ENCODE measurements around the gene MTAP.

MTAP gene

DNA sequence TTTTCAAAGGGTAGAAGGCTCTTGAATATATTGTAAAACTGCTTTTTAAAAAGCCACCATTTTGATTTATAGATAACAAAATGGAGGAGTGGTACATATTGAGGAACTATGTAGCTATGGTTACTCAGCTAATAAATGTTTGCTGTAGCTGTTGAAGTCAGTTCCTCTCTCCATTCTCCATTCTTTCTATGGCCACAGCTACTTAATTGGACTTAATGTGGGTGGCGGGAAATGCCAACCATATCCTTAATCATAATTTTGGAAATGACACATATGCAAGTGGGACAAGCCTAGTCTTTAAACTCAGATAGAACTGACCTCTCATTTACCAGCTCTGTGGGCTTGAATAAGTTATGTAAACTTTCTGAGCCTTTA is 181.1 kb downstream of the MTAP start:
- Histone ChIP-seq H3K79me2 (ENCODE audit: low read length) (no peaks in the 10 kb centered on the region), H2AFZ (ENCODE audit: low read length) (no peak overlapping the region), H3F3A (ENCODE audit: insufficient read depth, low read length) (no peaks in the 10 kb centered on the region), H3K4me3 (ENCODE audit: low read length) (no peak overlapping the region), H3K9me3 (replicated peaks; ENCODE audit: insufficient read depth, low read length) (no peaks in the 10 kb centered on the region), H3K4me2 (ENCODE audit: low read depth, low read length) (no peak overlapping the region), H3K9ac (ENCODE audit: low read length) (no peak overlapping the region), H3K27ac (ENCODE audit: low read length) (no peak overlapping the region), H3K4me1 (ENCODE audit: low read length) (no peaks in the 10 kb centered on the region), H3K27me3 (replicated peaks; ENCODE audit: insufficient read depth, low read length) (no peaks in the 10 kb centered on the region), H4K20me1 (ENCODE audit: insufficient read depth, low read length) (no peaks in the 10 kb centered on the region), H3K36me3 (replicated peaks; ENCODE audit: insufficient read depth, low read length) (no peaks in the 10 kb centered on the region), H3K9me2 (replicated peaks; ENCODE audit: insufficient read depth, low read length) (no peaks in the 10 kb centered on the region)
- TF ChIP-seq EZH2phosphoT487 (IDR thresholded peaks at IDR 0.05; ENCODE audit: low read length) (no peak), EZH2 (optimal IDR thresholded peaks at IDR 0.05; ENCODE audit: low read depth, low read length) (no peak)
- TF ChIP-seq, protein P1, sequence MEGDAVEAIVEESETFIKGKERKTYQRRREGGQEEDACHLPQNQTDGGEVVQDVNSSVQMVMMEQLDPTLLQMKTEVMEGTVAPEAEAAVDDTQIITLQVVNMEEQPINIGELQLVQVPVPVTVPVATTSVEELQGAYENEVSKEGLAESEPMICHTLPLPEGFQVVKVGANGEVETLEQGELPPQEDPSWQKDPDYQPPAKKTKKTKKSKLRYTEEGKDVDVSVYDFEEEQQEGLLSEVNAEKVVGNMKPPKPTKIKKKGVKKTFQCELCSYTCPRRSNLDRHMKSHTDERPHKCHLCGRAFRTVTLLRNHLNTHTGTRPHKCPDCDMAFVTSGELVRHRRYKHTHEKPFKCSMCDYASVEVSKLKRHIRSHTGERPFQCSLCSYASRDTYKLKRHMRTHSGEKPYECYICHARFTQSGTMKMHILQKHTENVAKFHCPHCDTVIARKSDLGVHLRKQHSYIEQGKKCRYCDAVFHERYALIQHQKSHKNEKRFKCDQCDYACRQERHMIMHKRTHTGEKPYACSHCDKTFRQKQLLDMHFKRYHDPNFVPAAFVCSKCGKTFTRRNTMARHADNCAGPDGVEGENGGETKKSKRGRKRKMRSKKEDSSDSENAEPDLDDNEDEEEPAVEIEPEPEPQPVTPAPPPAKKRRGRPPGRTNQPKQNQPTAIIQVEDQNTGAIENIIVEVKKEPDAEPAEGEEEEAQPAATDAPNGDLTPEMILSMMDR (IDR thresholded peaks at IDR 0.05; ENCODE audit: low read length) = no peak
- DNase-seq = no peak

DNA sequence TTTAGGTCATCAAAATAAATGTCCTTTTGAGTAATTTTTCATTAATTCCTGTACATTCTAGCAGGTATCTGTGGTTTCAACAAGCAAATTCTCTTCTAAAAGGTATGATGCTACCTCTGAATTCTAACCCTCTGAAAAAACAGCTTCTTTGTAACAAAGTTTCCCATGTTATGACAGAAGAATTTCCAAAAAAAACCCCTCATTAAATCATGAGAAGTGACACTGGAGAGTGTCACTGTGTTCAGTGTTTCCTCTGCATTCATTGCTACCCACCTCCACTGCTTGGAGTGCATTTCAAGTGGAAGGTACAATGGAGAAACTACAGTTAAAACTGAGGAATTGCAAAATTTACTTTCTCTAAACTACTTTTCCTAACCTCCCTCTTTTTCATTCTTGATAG is 181.7 kb downstream of the MTAP start:
- H3K4me2 ChIP-seq (ENCODE audit: low read depth, low read length) = no peak overlapping the region
- no peak overlapping the region for H3K27ac ChIP-seq (ENCODE audit: low read length)
- H3F3A ChIP-seq (ENCODE audit: insufficient read depth, low read length) = no peaks in the 10 kb centered on the region
- TF ChIP-seq, protein P1 (IDR thresholded peaks at IDR 0.05; ENCODE audit: low read length) = no peak
- H3K4me3 ChIP-seq (ENCODE audit: low read length) = no peak overlapping the region
- no peaks in the 10 kb centered on the region for H4K20me1 ChIP-seq (ENCODE audit: insufficient read depth, low read length)
- H3K9me3 ChIP-seq (replicated peaks; ENCODE audit: insufficient read depth, low read length) = no peaks in the 10 kb centered on the region
- H3K79me2 ChIP-seq (ENCODE audit: low read length) = no peaks in the 10 kb centered on the region
- DNase-seq = no peak
- no peak overlapping the region for H2AFZ ChIP-seq (ENCODE audit: low read length)
- H3K27me3 ChIP-seq (replicated peaks; ENCODE audit: insufficient read depth, low read length) = no peaks in the 10 kb centered on the region
- H3K9me2 ChIP-seq (replicated peaks; ENCODE audit: insufficient read depth, low read length) = no peaks in the 10 kb centered on the region
- H3K36me3 ChIP-seq (replicated peaks; ENCODE audit: insufficient read depth, low read length) = no peaks in the 10 kb centered on the region
- H3K9ac ChIP-seq (ENCODE audit: low read length) = no peak overlapping the region
- no peaks in the 10 kb centered on the region for H3K4me1 ChIP-seq (ENCODE audit: low read length)

GRCh38 chr9:21985964-21986667 is 183.7 kb downstream of the MTAP start:
- no peak overlapping the region for H3K4me2 ChIP-seq (ENCODE audit: low read depth, low read length)
- no peak for DNase-seq
- no peak for TF ChIP-seq EZH2phosphoT487 (IDR thresholded peaks at IDR 0.05; ENCODE audit: low read length)
- TF ChIP-seq EZH2 (optimal IDR thresholded peaks at IDR 0.05; ENCODE audit: low read depth, low read length) = no peak
- TF ChIP-seq, protein P1 (IDR thresholded peaks at IDR 0.05; ENCODE audit: low read length) = no peak
- no peaks in the 10 kb centered on the region for H3K36me3 ChIP-seq (replicated peaks; ENCODE audit: insufficient read depth, low read length)
- H2AFZ ChIP-seq (ENCODE audit: low read length) = no peak overlapping the region
- H3K27ac ChIP-seq (ENCODE audit: low read length) = no peak overlapping the region
- no peaks in the 10 kb centered on the region for H3K27me3 ChIP-seq (replicated peaks; ENCODE audit: insufficient read depth, low read length)
- H4K20me1 ChIP-seq (ENCODE audit: insufficient read depth, low read length) = no peaks in the 10 kb centered on the region
- no peaks in the 10 kb centered on the region for H3K79me2 ChIP-seq (ENCODE audit: low read length)
- H3K9me2 ChIP-seq (replicated peaks; ENCODE audit: insufficient read depth, low read length) = no peaks in the 10 kb centered on the region
- no peaks in the 10 kb centered on the region for H3F3A ChIP-seq (ENCODE audit: insufficient read depth, low read length)
- H3K4me3 ChIP-seq (ENCODE audit: low read length) = no peak overlapping the region
- no peaks in the 10 kb centered on the region for H3K4me1 ChIP-seq (ENCODE audit: low read length)
- no peak overlapping the region for H3K9ac ChIP-seq (ENCODE audit: low read length)
- H3K9me3 ChIP-seq (replicated peaks; ENCODE audit: insufficient read depth, low read length) = no peaks in the 10 kb centered on the region

Data from MM.1S (cell line).